HepG2 (cell line): ENCODE results near the gene ZFP36L2. TPM values are rescaled to one million over a fixed set of nuclear protein-coding genes. Genes with fewer than 3 reads are reported as not detected.

ENCODE experiments used
- AKNA ChIP-seq: sonication (generic); formaldehyde crosslinking; IDR thresholded peaks from 2 replicates; pipeline ENCODE4 v1.4.0; 2020; ENCODE audit warnings: missing genetic modification reagents, borderline replicate concordance
- GATA4 ChIP-seq: sonication (generic); IDR thresholded peaks from 2 replicates; pipeline ENCODE4 v1.6.1; 2016; ENCODE audit warnings: antibody characterized with exemption, low read depth, borderline replicate concordance
- RCOR2 ChIP-seq: IDR thresholded peaks from 2 replicates; pipeline ENCODE4 v1.6.1; 2016; ENCODE audit warnings: missing biosample characterization, missing genetic modification reagents
- RFXANK ChIP-seq: IDR thresholded peaks from 2 replicates; pipeline ENCODE4 v1.6.1; 2016
- SNAI1 ChIP-seq: sonication (generic); formaldehyde crosslinking; IDR thresholded peaks from 2 replicates; pipeline ENCODE4 v1.5.0; 2020; ENCODE audit warnings: mild to moderate bottlenecking, missing genetic modification reagents, borderline replicate concordance
- TBX3 ChIP-seq: fragments of 450-650 bp; IDR thresholded peaks from 2 replicates; pipeline ENCODE4 v1.6.1; 2017; ENCODE audit warnings: antibody characterized with exemption, mild to moderate bottlenecking, inconsistent platforms, borderline replicate concordance
- ZNF18 ChIP-seq: sonication (generic); formaldehyde crosslinking; IDR thresholded peaks from 2 replicates; pipeline ENCODE4 v1.8.0; 2022; ENCODE audit warnings: mild to moderate bottlenecking, missing genetic modification reagents; ENCODE audit not compliant: insufficient replicate concordance
- ZNF616 ChIP-seq: sonication (generic); formaldehyde crosslinking; IDR thresholded peaks from 2 replicates; pipeline ENCODE4 v1.5.0; 2020; ENCODE audit warnings: low read depth, mild to moderate bottlenecking, missing genetic modification reagents
- ZNF691 ChIP-seq: sonication (generic); formaldehyde crosslinking; IDR thresholded peaks from 2 replicates; pipeline ENCODE4 v1.4.0; 2020; ENCODE audit warnings: missing genetic modification reagents, low read depth, mild to moderate bottlenecking, borderline replicate concordance
- polyA plus RNA-seq, 8 experiments: library from polyadenylated mRNA; depleted of rRNA in 3 of 8; stranded (reverse) in 7 of 8; unstranded in 1 of 8; fragments of >200 nt; fragmentation: Illumina TruSeq in 4 of 8; extraction: Trizol in 4 of 8; gene quantifications; 2 replicates each; pipeline versions ENCODE4 v1.2.1 to v1.2.3, GENCODE V29; 2011 to 2016; ENCODE audit warnings: low read depth in 4 of 8, missing spikeins in 1 of 8, mixed read lengths in 1 of 8; ENCODE audit not compliant: insufficient read depth in 1 of 8
- total RNA-seq, 5 experiments: library from RNA; depleted of rRNA; stranded (reverse); fragments of >200 nt; fragmentation: Illumina TruSeq; extraction: Trizol; gene quantifications; 2 replicates each; pipeline ENCODE4 v1.2.3, GENCODE V29; 2016; ENCODE audit warnings: low read depth in 1 of 5
- TF ChIP-seq, protein P1 (sequence below): IDR thresholded peaks from 2 replicates; pipeline ENCODE4 v1.6.1; 2018; ENCODE audit warnings: missing genetic modification reagents, mild to moderate bottlenecking, missing compliant biosample characterization
- TF ChIP-seq, protein P2 (sequence below): sonication (generic); formaldehyde crosslinking; IDR thresholded peaks from 2 replicates; pipeline ENCODE4 v1.4.0; 2020; ENCODE audit warnings: mild to moderate bottlenecking, missing genetic modification reagents, borderline replicate concordance

Gene ZFP36L2
- total and polyA plus RNA-seq, 2 of the 13 experiments (the other 11 are each of a cell fraction or from before 2014, with no cell fraction given) = 11.2 to 21.8 TPM

DNA sequence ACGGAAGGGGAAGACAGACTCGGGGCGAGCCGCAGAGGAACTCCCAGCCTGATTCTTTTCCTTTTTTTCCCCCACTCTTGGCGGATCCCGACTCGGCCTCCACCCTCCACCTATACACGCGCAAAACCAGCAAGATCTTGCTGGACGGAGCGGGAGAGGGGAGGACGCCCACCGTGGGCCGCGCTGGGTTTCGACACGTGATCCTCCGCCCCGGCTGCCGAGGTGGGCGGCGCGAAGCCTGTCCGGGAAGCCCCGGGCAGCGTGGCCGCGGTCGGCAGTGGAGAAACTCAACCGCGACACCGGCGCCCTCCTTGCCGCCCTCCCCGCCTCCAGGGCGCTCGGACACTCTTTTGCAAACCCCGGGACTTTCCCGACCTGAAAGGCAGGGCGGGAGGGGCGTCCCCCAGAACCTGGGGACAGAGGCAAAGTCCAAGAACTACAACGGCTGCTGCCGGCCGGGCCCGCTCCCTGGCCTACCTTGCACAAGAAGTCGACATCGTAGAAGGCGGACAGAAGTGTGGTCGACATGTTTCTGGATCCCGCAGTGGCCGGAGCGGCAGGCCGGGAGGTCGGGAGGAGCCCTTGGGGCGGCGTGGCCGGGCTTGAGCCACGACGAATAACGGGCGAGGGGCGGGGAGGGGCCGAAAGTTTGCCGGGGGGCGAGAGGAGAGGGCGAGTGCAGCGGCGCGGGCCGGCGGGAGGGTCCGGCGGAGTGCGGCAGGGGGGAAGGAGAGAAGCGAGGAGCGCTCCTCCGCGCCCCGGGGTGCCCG lies 433 bp downstream of the ZFP36L2 start (continued):
- TF ChIP-seq AKNA (CRISPR knock-in tag) (no peak), ZNF18 (peak; percentile 55), SNAI1 (CRISPR knock-in tag) (peak; percentile 43; the same call in 1 of the 2 replicates), ZNF616 (CRISPR knock-in tag) (peak; percentile 52; the same call in 1 of the 2 replicates), RCOR2 (CRISPR knock-in tag) (peak; percentile 42; the same call in 1 of the 2 replicates), RFXANK (no peak), TBX3 (no peak; the same call in 1 of the 2 replicates), GATA4 (no peak; the same call in 1 of the 2 replicates), ZNF691 (CRISPR knock-in tag) (no peak)
- TF ChIP-seq, protein P1, sequence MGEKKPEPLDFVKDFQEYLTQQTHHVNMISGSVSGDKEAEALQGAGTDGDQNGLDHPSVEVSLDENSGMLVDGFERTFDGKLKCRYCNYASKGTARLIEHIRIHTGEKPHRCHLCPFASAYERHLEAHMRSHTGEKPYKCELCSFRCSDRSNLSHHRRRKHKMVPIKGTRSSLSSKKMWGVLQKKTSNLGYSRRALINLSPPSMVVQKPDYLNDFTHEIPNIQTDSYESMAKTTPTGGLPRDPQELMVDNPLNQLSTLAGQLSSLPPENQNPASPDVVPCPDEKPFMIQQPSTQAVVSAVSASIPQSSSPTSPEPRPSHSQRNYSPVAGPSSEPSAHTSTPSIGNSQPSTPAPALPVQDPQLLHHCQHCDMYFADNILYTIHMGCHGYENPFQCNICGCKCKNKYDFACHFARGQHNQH (CRISPR knock-in tag) = peak; percentile 54; the same call in 1 of the 2 replicates
- TF ChIP-seq, protein P2, sequence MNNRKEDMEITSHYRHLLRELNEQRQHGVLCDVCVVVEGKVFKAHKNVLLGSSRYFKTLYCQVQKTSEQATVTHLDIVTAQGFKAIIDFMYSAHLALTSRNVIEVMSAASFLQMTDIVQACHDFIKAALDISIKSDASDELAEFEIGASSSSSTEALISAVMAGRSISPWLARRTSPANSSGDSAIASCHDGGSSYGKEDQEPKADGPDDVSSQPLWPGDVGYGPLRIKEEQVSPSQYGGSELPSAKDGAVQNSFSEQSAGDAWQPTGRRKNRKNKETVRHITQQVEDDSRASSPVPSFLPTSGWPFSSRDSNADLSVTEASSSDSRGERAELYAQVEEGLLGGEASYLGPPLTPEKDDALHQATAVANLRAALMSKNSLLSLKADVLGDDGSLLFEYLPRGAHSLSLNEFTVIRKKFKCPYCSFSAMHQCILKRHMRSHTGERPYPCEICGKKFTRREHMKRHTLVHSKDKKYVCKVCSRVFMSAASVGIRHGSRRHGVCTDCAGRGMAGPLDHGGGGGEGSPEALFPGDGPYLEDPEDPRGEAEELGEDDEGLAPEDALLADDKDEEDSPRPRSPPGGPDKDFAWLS (CRISPR knock-in tag) = no peak
